Naive thymus-derived CD4-positive, alpha-beta T cell (primary cell): ENCODE measurements around the gene LRRC4C. TPM values are rescaled to one million over a fixed set of nuclear protein-coding genes. Genes with fewer than 3 reads are reported as not detected.

ENCODE experiments used
- ATAC-seq: fragments of 150-1000 bp; cut with Tn5 transposase; 2 replicates; pipeline ENCODE4 v1.10.0; 2021; ENCODE audit warnings: mild to moderate bottlenecking, moderate library complexity
- CTCF ChIA-PET: fragments of 350-600 bp; sonication (Branson Sonifier 250); formaldehyde crosslinking; loops from one replicate; lab custom pipeline; 2021; ENCODE audit warnings: antibody characterized with exemption; lab: Charles Lee
- POLR2A ChIA-PET: fragments of 350-600 bp; sonication (Branson Sonifier 250); formaldehyde crosslinking; loops from one replicate; lab custom pipeline; 2021; ENCODE audit warnings: antibody characterized with exemption, inconsistent platforms; lab: Charles Lee
- DNase-seq, 9 donors: peaks; one replicate each; pipeline versions ENCODE4 v3.0.0 to v3.0.0-alpha.2; 2020 to 2022; ENCODE audit warnings: mixed read lengths in 1 of 9
- H3K27ac ChIP-seq: one replicate; pipeline ENCODE4 v1.7.0; 2013; ENCODE audit warnings: mild to moderate bottlenecking, low read depth, low read length, moderate library complexity
- H3K27me3 ChIP-seq, 2 donors: one replicate each; pipeline ENCODE4 v1.7.0; 2013; ENCODE audit warnings: low read length in 2 of 2, mild to moderate bottlenecking in 2 of 2, moderate library complexity in 2 of 2; ENCODE audit not compliant: control insufficient read depth in 2 of 2, insufficient read depth in 2 of 2
- H3K36me3 ChIP-seq, 3 experiments: 1 replicate in 2 of 3; 2 replicates in 1 of 3; pipeline ENCODE4 v1.7.0; 2013; ENCODE audit warnings: low read length in 3 of 3, mild to moderate bottlenecking in 3 of 3, moderate library complexity in 1 of 3; ENCODE audit not compliant: insufficient read depth in 3 of 3, control insufficient read depth in 2 of 3
- H3K4me1 ChIP-seq, 2 donors: one replicate each; pipeline ENCODE4 v1.7.0; 2013; ENCODE audit warnings: low read length in 2 of 2, mild to moderate bottlenecking in 2 of 2, moderate library complexity in 1 of 2; ENCODE audit not compliant: control insufficient read depth in 2 of 2, insufficient read depth in 2 of 2
- H3K4me3 ChIP-seq: 2 replicates; pipeline ENCODE4 v1.7.0; 2013; ENCODE audit warnings: mild to moderate bottlenecking, low read length
- H3K9me3 ChIP-seq, 3 experiments: 1 replicate in 2 of 3; 2 replicates in 1 of 3; pipeline ENCODE4 v1.7.0; 2013; ENCODE audit warnings: low read length in 3 of 3; ENCODE audit not compliant: control insufficient read depth in 2 of 3
- H3K27ac Mint-ChIP-seq, 9 donors: one replicate each; pipeline ENCODE4 v1.8.0; 2020 to 2022; ENCODE audit warnings: mixed read lengths in 9 of 9, mild to moderate bottlenecking in 8 of 9, moderate library complexity in 5 of 9, inconsistent platforms in 2 of 9
- H3K27me3 Mint-ChIP-seq, 5 donors: one replicate each; pipeline ENCODE4 v1.8.0; 2021 to 2022; ENCODE audit warnings: mixed read lengths in 5 of 5, mild to moderate bottlenecking in 1 of 5
- H3K36me3 Mint-ChIP-seq, 5 donors: one replicate each; pipeline ENCODE4 v1.8.0; 2020 to 2022; ENCODE audit warnings: mixed read lengths in 5 of 5, mild to moderate bottlenecking in 3 of 5, inconsistent platforms in 1 of 5
- H3K4me1 Mint-ChIP-seq, 7 donors: one replicate each; pipeline ENCODE4 v1.8.0; 2020 to 2022; ENCODE audit warnings: mixed read lengths in 7 of 7, mild to moderate bottlenecking in 3 of 7, inconsistent platforms in 1 of 7
- H3K4me3 Mint-ChIP-seq, 10 donors: one replicate each; pipeline ENCODE4 v1.8.0; 2020 to 2022; ENCODE audit warnings: mild to moderate bottlenecking in 10 of 10, mixed read lengths in 10 of 10, moderate library complexity in 6 of 10, inconsistent platforms in 2 of 10
- H3K9me3 Mint-ChIP-seq, 11 donors: one replicate each; pipeline ENCODE4 v1.8.0; 2020 to 2022; ENCODE audit warnings: mixed read lengths in 11 of 11, mild to moderate bottlenecking in 4 of 11, inconsistent platforms in 1 of 11, moderate library complexity in 1 of 11
- intact Hi-C, 2 donors: fragments of 100-400 bp; cut with micrococcal nuclease; formaldehyde crosslinking; loops; one replicate each; pipeline ENCODE4 v1.15.1; 2023
- polyA plus RNA-seq, 2 donors: library from polyadenylated mRNA; unstranded; fragments of 300-500 nt; fragmentation: Illumina TruSeq; gene quantifications; one replicate each; pipeline ENCODE4 v1.2.3, GENCODE V29; 2021
- total RNA-seq, 6 experiments: library from RNA in 5 of 6; stranded (reverse) in 5 of 6; gene quantifications; 1 replicate in 5 of 6; 2 replicates in 1 of 6; pipeline ENCODE4 v1.2.3 and lab custom pipeline; 2021 to 2026

LRRC4C gene
- total and polyA plus RNA-seq, 7 experiments from 2014 or later, result not detected

GRCh38 chr11:41437006-41437490 is 22.4 kb downstream of the LRRC4C start:
- Mint-ChIP-seq H3K4me1 (no peaks in the 10 kb centered on the region), H3K27me3 (no peaks in the 10 kb centered on the region), H3K27ac (no peak overlapping the region), H3K4me3 (no peak overlapping the region), H3K9me3 (peaks cover 0 to 21% (median 4%) of the 10 kb centered on the region in 11 donors), H3K36me3 (no peaks in the 10 kb centered on the region)
- no peaks in the 10 kb centered on the region for H3K9me3 ChIP-seq
- ChIA-PET CTCF (no interaction called here), POLR2A (no interaction called here)
- no peak overlapping the region for H3K4me3 ChIP-seq
- intact Hi-C loops, result no loop called here
- H3K4me1 ChIP-seq, result no peaks in the 10 kb centered on the region
- H3K27me3 ChIP-seq, result no peaks in the 10 kb centered on the region
- ATAC-seq, result no peak
- H3K27ac ChIP-seq, result no peak overlapping the region
- no peak for DNase-seq
- H3K36me3 ChIP-seq, result no peaks in the 10 kb centered on the region

GRCh38 chr11:41435531-41435930 is 23.9 kb downstream of the LRRC4C start:
- no peaks in the 10 kb centered on the region for H3K27me3 Mint-ChIP-seq
- no peaks in the 10 kb centered on the region for H3K36me3 Mint-ChIP-seq
- no peak overlapping the region for H3K4me3 Mint-ChIP-seq
- H3K36me3 ChIP-seq, result no peaks in the 10 kb centered on the region
- DNase-seq, result no peak
- peaks cover 0 to 18% (median 6%) of the 10 kb centered on the region in 11 donors for H3K9me3 Mint-ChIP-seq
- no peak overlapping the region for H3K4me3 ChIP-seq
- no peaks in the 10 kb centered on the region for H3K9me3 ChIP-seq
- ATAC-seq, result no peak
- H3K4me1 Mint-ChIP-seq, result no peaks in the 10 kb centered on the region
- H3K27ac Mint-ChIP-seq, result no peak overlapping the region
- CTCF ChIA-PET, result no interaction called here
- POLR2A ChIA-PET, result no interaction called here
- H3K4me1 ChIP-seq, result no peaks in the 10 kb centered on the region
- H3K27ac ChIP-seq, result no peak overlapping the region
- H3K27me3 ChIP-seq, result no peaks in the 10 kb centered on the region
- intact Hi-C loops, result no loop called here

GRCh38 chr11:41431784-41432183 is 27.7 kb downstream of the LRRC4C start:
- DNase-seq (no peak), ATAC-seq (no peak)
- Mint-ChIP-seq H3K4me3 (no peak overlapping the region), H3K27me3 (no peaks in the 10 kb centered on the region), H3K9me3 (peaks cover 0 to 17% (median 3%) of the 10 kb centered on the region in 11 donors), H3K27ac (no peak overlapping the region), H3K36me3 (no peaks in the 10 kb centered on the region), H3K4me1 (no peaks in the 10 kb centered on the region)
- intact Hi-C loops, result no loop called here
- Histone ChIP-seq H3K36me3 (no peaks in the 10 kb centered on the region), H3K27ac (no peak overlapping the region), H3K9me3 (no peaks in the 10 kb centered on the region), H3K4me1 (no peaks in the 10 kb centered on the region), H3K4me3 (no peak overlapping the region), H3K27me3 (no peaks in the 10 kb centered on the region)
- ChIA-PET CTCF (no interaction called here), POLR2A (no interaction called here)

DNA sequence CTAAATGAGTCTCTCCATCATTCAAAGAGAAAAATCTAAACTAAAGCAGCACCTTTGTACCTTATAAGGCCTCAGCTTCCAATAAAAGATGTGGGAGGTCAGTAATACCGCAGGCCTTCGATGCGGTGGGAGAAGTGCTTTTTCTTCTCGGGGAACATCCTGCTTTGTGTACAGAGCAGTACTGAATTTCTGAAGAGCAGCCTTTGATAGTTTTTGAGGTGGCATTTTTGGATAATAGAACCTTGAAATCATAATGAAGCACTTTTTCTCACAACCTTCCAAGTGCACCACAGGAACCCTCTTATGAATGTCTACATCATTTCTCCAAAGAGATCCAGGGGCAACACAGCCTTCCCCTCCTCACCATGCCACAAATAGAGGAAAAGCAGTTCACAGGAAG is 39.6 kb downstream of the LRRC4C start:
- H3K4me1 ChIP-seq, result no peaks in the 10 kb centered on the region
- DNase-seq (no peak), ATAC-seq (no peak)
- Mint-ChIP-seq H3K36me3 (no peaks in the 10 kb centered on the region), H3K4me1 (no peaks in the 10 kb centered on the region), H3K9me3 (peaks cover 0 to 13% (median 4%) of the 10 kb centered on the region in 11 donors), H3K27ac (no peak overlapping the region), H3K27me3 (no peaks in the 10 kb centered on the region), H3K4me3 (no peak overlapping the region)
- no peaks in the 10 kb centered on the region for H3K36me3 ChIP-seq
- ChIA-PET CTCF (no interaction called here), POLR2A (no interaction called here)
- intact Hi-C loops, result no loop called here
- no peak overlapping the region for H3K4me3 ChIP-seq
- H3K27ac ChIP-seq, result no peak overlapping the region
- H3K9me3 ChIP-seq, result no peaks in the 10 kb centered on the region
- no peaks in the 10 kb centered on the region for H3K27me3 ChIP-seq

DNA sequence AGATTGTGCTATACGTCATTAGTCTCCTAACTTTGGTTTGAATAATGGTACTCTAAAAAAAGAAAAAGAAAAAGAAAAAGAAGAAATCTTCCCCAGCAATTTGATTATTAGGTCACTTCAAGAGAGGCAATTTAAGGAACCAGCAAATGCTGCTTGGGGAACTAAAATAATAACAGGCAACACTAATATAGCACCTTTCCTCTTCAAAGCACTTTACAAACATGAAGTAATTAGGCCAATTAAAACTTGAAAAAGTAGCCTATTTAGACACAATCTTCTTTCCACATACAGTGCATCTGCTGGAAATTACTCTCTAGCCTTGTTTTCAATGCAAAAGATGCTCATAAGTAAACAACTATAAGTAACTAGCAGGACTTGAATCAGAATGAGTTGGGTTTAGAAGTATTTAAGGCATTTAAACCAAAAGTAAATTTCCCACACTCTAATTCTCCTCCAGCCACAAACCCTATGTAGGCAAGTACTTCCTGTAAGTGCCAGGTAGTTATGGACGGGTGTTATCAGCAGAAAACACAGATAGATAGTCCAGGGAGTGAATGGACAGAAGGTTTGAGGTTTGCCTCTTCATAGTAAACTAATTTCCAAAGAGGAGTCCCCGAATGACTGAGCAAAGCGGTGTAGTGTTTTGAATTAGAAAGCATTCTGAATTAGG is 44.5 kb downstream of the LRRC4C start:
- H3K27me3 Mint-ChIP-seq, result no peaks in the 10 kb centered on the region
- no peak for DNase-seq
- H3K4me3 Mint-ChIP-seq, result no peak overlapping the region
- no peak for ATAC-seq
- no peak overlapping the region for H3K4me3 ChIP-seq
- H3K9me3 Mint-ChIP-seq, result peaks cover 0 to 7% (median 1%) of the 10 kb centered on the region in 11 donors
- H3K4me1 ChIP-seq, result no peaks in the 10 kb centered on the region
- H3K36me3 Mint-ChIP-seq, result no peaks in the 10 kb centered on the region
- H3K27ac Mint-ChIP-seq, result no peak overlapping the region
- ChIA-PET CTCF (no interaction called here), POLR2A (no interaction called here)
- no peaks in the 10 kb centered on the region for H3K36me3 ChIP-seq
- H3K27ac ChIP-seq, result no peak overlapping the region
- intact Hi-C loops, result no loop called here
- no peaks in the 10 kb centered on the region for H3K4me1 Mint-ChIP-seq
- H3K9me3 ChIP-seq, result peaks cover 0 to 5% (median 0%) of the 10 kb centered on the region in 3 experiments
- H3K27me3 ChIP-seq, result no peaks in the 10 kb centered on the region

DNA sequence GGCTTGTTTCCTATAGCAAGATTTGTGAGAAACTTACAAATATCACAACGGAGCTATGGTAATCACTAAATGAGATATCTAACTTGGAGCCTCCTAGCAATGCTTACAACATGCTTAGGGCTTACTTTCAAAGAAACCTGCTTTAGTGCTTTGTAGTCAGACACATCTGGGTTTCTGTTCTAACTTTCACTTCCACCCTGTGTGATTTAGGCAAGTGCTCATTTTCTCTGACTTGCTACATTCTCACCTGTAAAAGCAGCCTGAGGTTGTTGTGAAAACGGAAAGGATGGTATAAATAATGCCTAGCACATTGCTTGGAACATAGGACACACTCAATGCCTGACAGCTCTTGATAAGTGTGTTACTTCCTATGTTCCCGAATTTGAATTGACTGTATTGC is 45.6 kb downstream of the LRRC4C start:
- DNase-seq (no peak), ATAC-seq (no peak)
- H3K27ac Mint-ChIP-seq, result no peak overlapping the region
- H3K27me3 Mint-ChIP-seq, result no peaks in the 10 kb centered on the region
- no peaks in the 10 kb centered on the region for H3K36me3 ChIP-seq
- H3K27ac ChIP-seq, result no peak overlapping the region
- intact Hi-C loops, result no loop called here
- H3K4me3 Mint-ChIP-seq, result no peak overlapping the region
- ChIA-PET CTCF (no interaction called here), POLR2A (no interaction called here)
- no peaks in the 10 kb centered on the region for H3K4me1 Mint-ChIP-seq
- H3K4me3 ChIP-seq, result no peak overlapping the region
- H3K4me1 ChIP-seq, result no peaks in the 10 kb centered on the region
- H3K9me3 ChIP-seq, result peaks cover 0 to 5% (median 0%) of the 10 kb centered on the region in 3 experiments
- no peaks in the 10 kb centered on the region for H3K36me3 Mint-ChIP-seq
- H3K27me3 ChIP-seq, result no peaks in the 10 kb centered on the region
- H3K9me3 Mint-ChIP-seq, result peaks cover 0 to 10% (median 2%) of the 10 kb centered on the region in 11 donors

DNA sequence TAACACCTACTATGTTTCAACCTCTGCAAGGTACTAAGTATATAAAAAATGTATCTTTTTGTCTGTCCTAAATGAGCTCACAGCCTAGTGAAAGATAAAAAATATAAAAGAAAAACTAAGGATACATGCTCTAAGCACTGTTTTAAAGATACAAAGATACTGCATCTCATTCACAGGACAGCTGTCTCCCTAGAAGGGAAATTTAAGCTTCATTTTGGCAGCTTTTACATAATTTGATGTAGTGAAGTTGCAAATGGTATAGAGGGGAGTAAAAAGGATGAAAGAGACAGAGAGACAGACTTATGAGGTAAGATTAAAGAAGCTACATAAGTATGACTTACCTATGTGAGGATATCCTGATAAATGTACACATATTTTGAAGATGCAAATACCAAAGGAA is 53.6 kb downstream of the LRRC4C start:
- no peaks in the 10 kb centered on the region for H3K4me1 Mint-ChIP-seq
- ChIA-PET CTCF (no interaction called here), POLR2A (no interaction called here)
- peaks cover 0 to 4% (median 0%) of the 10 kb centered on the region in 5 donors for H3K36me3 Mint-ChIP-seq
- Histone ChIP-seq H3K27ac (no peak overlapping the region), H3K36me3 (no peaks in the 10 kb centered on the region), H3K9me3 (no peaks in the 10 kb centered on the region), H3K27me3 (no peaks in the 10 kb centered on the region), H3K4me1 (no peaks in the 10 kb centered on the region), H3K4me3 (no peak overlapping the region)
- no peak overlapping the region for H3K27ac Mint-ChIP-seq
- no peak overlapping the region for H3K4me3 Mint-ChIP-seq
- H3K27me3 Mint-ChIP-seq, result no peaks in the 10 kb centered on the region
- ATAC-seq, result no peak
- DNase-seq, result no peak
- peaks cover 0 to 26% (median 6%) of the 10 kb centered on the region in 11 donors for H3K9me3 Mint-ChIP-seq
- intact Hi-C loops, result no loop called here
